GM12878 (cell line): ENCODE results near the gene MCC. TPM values are rescaled to one million over a fixed set of nuclear protein-coding genes. Genes with fewer than 3 reads are reported as not detected.

Source experiments
- ATAC-seq: fragments of 200-7000 bp; cut with Tn5 transposase; 3 replicates; pipeline ENCODE4 v1.9.1; 2020; ENCODE audit warnings: mild to moderate bottlenecking, moderate library complexity
- BruUV-seq: library from RNA; stranded (reverse); fragments of 400-500 nt; replicated peaks from 2 replicates; lab custom pipeline; 2021; lab: Mats Ljungman, UMichigan
- CTCF ChIA-PET: fragments of 300-600 bp; sonication (Branson Sonifier 250); formaldehyde crosslinking; extraction: SDS; loops from one replicate; lab custom pipeline; 2021; ENCODE audit warnings: inconsistent platforms; lab: Yijun Ruan, JAX
- POLR2A ChIA-PET: fragments of 350-600 bp; formaldehyde crosslinking; extraction: SDS; loops from one replicate; lab custom pipeline; 2021; ENCODE audit warnings: inconsistent platforms; lab: Charles Lee
- RAD21 ChIA-PET: fragments of 300-600 bp; sonication (Branson Sonifier 250); formaldehyde crosslinking; loops from one replicate; lab custom pipeline; 2023; ENCODE audit warnings: antibody characterized with exemption; ENCODE audit not compliant: unreplicated experiment; lab: Charles Lee
- SMC1A ChIA-PET: fragments of 300-600 bp; sonication (Branson Sonifier 250); formaldehyde crosslinking; loops from one replicate; lab custom pipeline; 2023; ENCODE audit not compliant: unreplicated experiment, uncharacterized antibody; lab: Charles Lee
- DNase-seq: peaks from one replicate; pipeline ENCODE4 v3.0.0-alpha.2; 2011; ENCODE audit warnings: low read depth, low spot score
- FAIRE-seq: peaks from 3 replicates; lab custom pipeline; 2011; peaks lifted over from hg19 to GRCh38; lab: Jason Lieb, UNC
- H2AFZ ChIP-seq: 2 replicates; pipeline ENCODE4 v1.6.0; 2011; ENCODE audit warnings: low read depth, low read length, control low read depth; ENCODE audit not compliant: control insufficient read depth
- H3K27ac ChIP-seq: 2 replicates; pipeline ENCODE4 v1.5.1; 2011; ENCODE audit warnings: control low read depth; ENCODE audit not compliant: control insufficient read depth, insufficient read depth
- H3K27me3 ChIP-seq, 2 experiments: replicated peaks in 1 of 2; 2 replicates each; pipeline versions ENCODE4 v1.6.0 to v1.6.1; 2011; ENCODE audit warnings: low read length in 1 of 2; ENCODE audit not compliant: control insufficient read depth in 2 of 2, insufficient read depth in 2 of 2
- H3K36me3 ChIP-seq, 2 experiments: 2 replicates each; pipeline ENCODE4 v1.5.1; 2011; ENCODE audit warnings: low read length in 1 of 2; ENCODE audit not compliant: control insufficient read depth in 2 of 2, insufficient read depth in 2 of 2
- H3K4me1 ChIP-seq: 2 replicates; pipeline ENCODE4 v1.6.1; 2011; ENCODE audit warnings: mild to moderate bottlenecking, low read length, moderate library complexity, mixed read lengths; ENCODE audit not compliant: control insufficient read depth, insufficient read depth
- H3K4me2 ChIP-seq: 2 replicates; pipeline ENCODE4 v1.6.0; 2011; ENCODE audit warnings: control low read depth; ENCODE audit not compliant: control insufficient read depth, insufficient read depth
- H3K4me3 ChIP-seq: fragments of 200-600 bp; sonication (generic); 2 replicates; pipeline ENCODE4 v1.5.1; 2016
- H3K79me2 ChIP-seq: 2 replicates; pipeline ENCODE4 v1.6.0; 2011; ENCODE audit warnings: low read length; ENCODE audit not compliant: control insufficient read depth, insufficient read depth
- H3K9ac ChIP-seq: 2 replicates; pipeline ENCODE4 v1.8.0; 2011; ENCODE audit warnings: low read length, control low read depth, mixed read lengths; ENCODE audit not compliant: control insufficient read depth, insufficient read depth
- H3K9me3 ChIP-seq: replicated peaks from 3 replicates; pipeline ENCODE4 v1.5.1; 2011; ENCODE audit warnings: mild to moderate bottlenecking, low read length; ENCODE audit not compliant: control insufficient read depth, insufficient read depth
- H4K20me1 ChIP-seq: 2 replicates; pipeline ENCODE4 v1.6.0; 2011; ENCODE audit not compliant: control insufficient read depth, insufficient read depth
- NFIC ChIP-seq: IDR thresholded peaks from 2 replicates; pipeline ENCODE4 v1.6.1; 2012; ENCODE audit warnings: low read depth, mild to moderate bottlenecking, inconsistent platforms, low read length, moderate library complexity
- PML ChIP-seq: IDR thresholded peaks from 2 replicates; pipeline ENCODE4 v1.6.1; 2012; ENCODE audit warnings: low read length, inconsistent platforms
- SMAD5 ChIP-seq: IDR thresholded peaks from 2 replicates; pipeline ENCODE4 v1.6.1; 2016; ENCODE audit warnings: antibody characterized with exemption, low read depth
- STAT1 ChIP-seq: fragments of 450-650 bp; conservative IDR thresholded peaks from 2 replicates; pipeline ENCODE4 v1.6.1; 2014; ENCODE audit warnings: antibody characterized with exemption, mild to moderate bottlenecking
- WGBS: methylation state at CpG from one replicate; pipeline ENCODE4 v1.1.6; 2016; ENCODE audit warnings: low lambda C conversion rate; ENCODE audit not compliant: insufficient replicate concordance, insufficient coverage; ENCODE audit errors: missing lambda C conversion rate; 5-methylcytosine and 5-hydroxymethylcytosine counted together
- in situ Hi-C: fragments of 300-500 bp; cut with MboI; formaldehyde crosslinking; loops from 9 replicates; pipeline ENCODE4 v1.14.3; 2018; ENCODE audit warnings: mixed read lengths
- intact Hi-C: fragments of 100-400 bp; cut with micrococcal nuclease; formaldehyde crosslinking; loops from one replicate; pipeline ENCODE4 v1.14.2; 2022; ENCODE audit not compliant: unreplicated experiment
- polyA plus RNA-seq, 11 experiments: library from polyadenylated mRNA; depleted of rRNA in 4 of 11; unstranded in 6 of 11; stranded (reverse) in 5 of 11; fragments of >200 nt; fragmentation: Nextera tagmentation in 4 of 11; fragmentation: Illumina TruSeq in 1 of 11; extraction: Ambion mirVana in 4 of 11; extraction: Trizol in 1 of 11; gene quantifications; 1 replicate in 1 of 11; 2 replicates in 10 of 11; pipeline versions ENCODE4 v1.2.1 to v1.2.3, GENCODE V29; 2011 to 2016; ENCODE audit warnings: inconsistent platforms in 2 of 11, missing spikeins in 2 of 11, low read depth in 1 of 11
- total RNA-seq, 4 experiments: library from RNA; depleted of rRNA in 3 of 4; stranded (reverse); fragments of >200 nt in 3 of 4; fragmentation: Illumina TruSeq in 1 of 4; extraction: Trizol in 1 of 4; gene quantifications; 2 replicates each; pipeline versions ENCODE4 v1.2.1 to v1.2.3, GENCODE V29; 2013 to 2021
- TF ChIP-seq, protein P1 (sequence below): fragments of 450-650 bp; formaldehyde crosslinking; IDR thresholded peaks from 2 replicates; pipeline ENCODE4 v1.4.0; 2022; ENCODE audit warnings: mild to moderate bottlenecking, moderate library complexity
- TF ChIP-seq, protein P2 (sequence below): fragments of 450-650 bp; formaldehyde crosslinking; IDR thresholded peaks from 2 replicates; pipeline ENCODE4 v1.5.0; 2022; ENCODE audit warnings: mild to moderate bottlenecking, missing genetic modification characterization

Gene MCC
- total and polyA plus RNA-seq, 10 of the 15 experiments (the other 5 are each of a cell fraction or from before 2014, with no cell fraction given) = 0.03 to 0.86 (median 0.16) TPM

DNA sequence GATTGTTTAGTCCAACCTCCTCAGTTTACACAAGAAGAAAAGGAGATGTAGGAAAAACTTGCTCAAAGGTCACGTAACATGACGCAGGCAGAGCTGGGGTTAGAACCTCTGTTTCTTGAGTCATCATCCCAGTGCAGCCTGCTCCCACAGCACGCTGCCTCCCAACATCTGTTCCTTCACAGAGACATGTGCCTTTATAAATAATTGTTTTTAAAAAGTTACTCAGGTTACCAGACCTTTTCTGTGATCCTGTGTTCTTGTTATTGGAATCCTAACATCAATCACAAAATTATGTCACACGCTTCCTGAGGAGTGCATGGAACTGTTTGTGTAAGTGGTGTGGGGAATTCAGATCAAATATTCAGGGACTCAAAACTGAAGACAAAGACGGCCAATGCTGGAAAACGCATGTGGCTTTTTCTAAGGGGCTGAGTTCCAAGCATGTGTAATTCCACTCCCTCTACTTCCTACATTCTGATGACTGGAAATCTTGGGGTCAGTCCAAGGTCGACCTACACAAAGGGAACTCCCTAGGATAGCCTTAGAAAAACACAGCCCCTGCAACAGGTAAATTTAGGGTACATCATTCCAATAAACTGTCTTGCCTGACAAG, 237.8 kb downstream of the MCC start:
- no peak overlapping the region for H2AFZ ChIP-seq
- ChIA-PET CTCF (no interaction called here), POLR2A (no interaction called here)
- in situ Hi-C loops = no loop called here
- intact Hi-C loops = no loop called here
- H3K9me3 ChIP-seq = no peaks in the 10 kb centered on the region
- TF ChIP-seq, protein P1, sequence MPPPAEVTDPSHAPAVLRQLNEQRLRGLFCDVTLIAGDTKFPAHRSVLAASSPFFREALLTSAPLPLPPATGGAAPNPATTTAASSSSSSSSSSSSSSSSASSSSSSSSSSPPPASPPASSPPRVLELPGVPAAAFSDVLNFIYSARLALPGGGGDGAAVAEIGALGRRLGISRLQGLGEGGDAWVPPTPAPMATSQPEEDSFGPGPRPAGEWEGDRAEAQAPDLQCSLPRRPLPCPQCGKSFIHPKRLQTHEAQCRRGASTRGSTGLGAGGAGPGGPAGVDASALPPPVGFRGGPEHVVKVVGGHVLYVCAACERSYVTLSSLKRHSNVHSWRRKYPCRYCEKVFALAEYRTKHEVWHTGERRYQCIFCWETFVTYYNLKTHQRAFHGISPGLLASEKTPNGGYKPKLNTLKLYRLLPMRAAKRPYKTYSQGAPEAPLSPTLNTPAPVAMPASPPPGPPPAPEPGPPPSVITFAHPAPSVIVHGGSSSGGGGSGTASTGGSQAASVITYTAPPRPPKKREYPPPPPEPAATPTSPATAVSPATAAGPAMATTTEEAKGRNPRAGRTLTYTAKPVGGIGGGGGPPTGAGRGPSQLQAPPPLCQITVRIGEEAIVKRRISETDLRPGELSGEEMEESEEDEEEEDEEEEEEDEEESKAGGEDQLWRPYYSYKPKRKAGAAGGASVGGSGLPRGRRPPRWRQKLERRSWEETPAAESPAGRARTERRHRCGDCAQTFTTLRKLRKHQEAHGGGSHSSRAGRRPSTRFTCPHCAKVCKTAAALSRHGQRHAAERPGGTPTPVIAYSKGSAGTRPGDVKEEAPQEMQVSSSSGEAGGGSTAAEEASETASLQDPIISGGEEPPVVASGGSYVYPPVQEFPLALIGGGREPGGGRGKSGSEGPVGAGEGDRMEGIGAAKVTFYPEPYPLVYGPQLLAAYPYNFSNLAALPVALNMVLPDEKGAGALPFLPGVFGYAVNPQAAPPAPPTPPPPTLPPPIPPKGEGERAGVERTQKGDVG = no peak
- TF ChIP-seq, all 136 proteins: peak for 0
- H3K27ac ChIP-seq = no peak overlapping the region
- H3K27me3 ChIP-seq = no peaks in the 10 kb centered on the region; a peak in 2 of 4 replicates
- no peak overlapping the region for H3K4me3 ChIP-seq
- H3K9ac ChIP-seq = no peak overlapping the region
- ChIA-PET SMC1A (no interaction called here), RAD21 (no interaction called here)
- no TSS peak for BruUV-seq
- no peaks in the 10 kb centered on the region for H3K79me2 ChIP-seq
- ATAC-seq = no peak
- 41% methylated on average over 7 of the region's 7 CpGs for WGBS
- H4K20me1 ChIP-seq = no peaks in the 10 kb centered on the region
- no peaks in the 10 kb centered on the region for H3K36me3 ChIP-seq
- H3K4me2 ChIP-seq = no peak overlapping the region
- no peaks in the 10 kb centered on the region; the same call in 1 of the 2 replicates for H3K4me1 ChIP-seq
- no peak for FAIRE-seq
- no peak for DNase-seq

DNA sequence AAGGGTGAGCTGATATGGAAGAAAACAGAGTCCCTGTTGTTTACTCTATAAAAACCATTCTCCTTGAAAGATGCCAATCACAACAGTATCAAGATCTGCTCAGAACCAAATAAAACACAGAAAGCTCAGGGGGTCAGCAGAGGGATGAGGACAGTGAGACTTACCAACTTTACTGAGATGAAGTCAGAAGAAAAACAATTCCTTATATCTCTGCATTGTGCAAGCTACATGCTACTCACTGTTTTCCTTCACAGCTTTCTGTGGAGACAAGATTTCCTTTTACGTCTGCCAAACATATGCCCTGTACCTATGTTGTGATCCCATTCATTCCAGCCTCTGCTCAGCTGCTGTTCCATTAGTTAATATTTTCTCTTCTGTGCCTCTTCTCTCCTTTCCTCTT, 239.0 kb downstream of the MCC start:
- H4K20me1 ChIP-seq = no peaks in the 10 kb centered on the region
- no peak overlapping the region for H3K4me3 ChIP-seq
- H3K36me3 ChIP-seq = no peaks in the 10 kb centered on the region
- H3K4me2 ChIP-seq = no peak overlapping the region
- H3K79me2 ChIP-seq = no peaks in the 10 kb centered on the region
- no peak for ATAC-seq
- no TSS peak for BruUV-seq
- no peak for FAIRE-seq
- no peaks in the 10 kb centered on the region; the same call in 1 of the 2 replicates for H3K4me1 ChIP-seq
- DNase-seq = no peak
- no peaks in the 10 kb centered on the region; a peak in 2 of 4 replicates for H3K27me3 ChIP-seq
- intact Hi-C loops = no loop called here
- in situ Hi-C loops = no loop called here
- H2AFZ ChIP-seq = no peak overlapping the region
- ChIA-PET RAD21 (no interaction called here), SMC1A (interaction anchor here (1.1 kb wide), 1 partner anchor 11 kb away, joined by 3 read pairs; no protein-coding TSS in a partner anchor), CTCF (no interaction called here), POLR2A (no interaction called here)
- no peak overlapping the region for H3K27ac ChIP-seq
- H3K9ac ChIP-seq = no peak overlapping the region
- 82% methylated on average over 1 of the region's 1 CpG for WGBS
- TF ChIP-seq, protein P2, sequence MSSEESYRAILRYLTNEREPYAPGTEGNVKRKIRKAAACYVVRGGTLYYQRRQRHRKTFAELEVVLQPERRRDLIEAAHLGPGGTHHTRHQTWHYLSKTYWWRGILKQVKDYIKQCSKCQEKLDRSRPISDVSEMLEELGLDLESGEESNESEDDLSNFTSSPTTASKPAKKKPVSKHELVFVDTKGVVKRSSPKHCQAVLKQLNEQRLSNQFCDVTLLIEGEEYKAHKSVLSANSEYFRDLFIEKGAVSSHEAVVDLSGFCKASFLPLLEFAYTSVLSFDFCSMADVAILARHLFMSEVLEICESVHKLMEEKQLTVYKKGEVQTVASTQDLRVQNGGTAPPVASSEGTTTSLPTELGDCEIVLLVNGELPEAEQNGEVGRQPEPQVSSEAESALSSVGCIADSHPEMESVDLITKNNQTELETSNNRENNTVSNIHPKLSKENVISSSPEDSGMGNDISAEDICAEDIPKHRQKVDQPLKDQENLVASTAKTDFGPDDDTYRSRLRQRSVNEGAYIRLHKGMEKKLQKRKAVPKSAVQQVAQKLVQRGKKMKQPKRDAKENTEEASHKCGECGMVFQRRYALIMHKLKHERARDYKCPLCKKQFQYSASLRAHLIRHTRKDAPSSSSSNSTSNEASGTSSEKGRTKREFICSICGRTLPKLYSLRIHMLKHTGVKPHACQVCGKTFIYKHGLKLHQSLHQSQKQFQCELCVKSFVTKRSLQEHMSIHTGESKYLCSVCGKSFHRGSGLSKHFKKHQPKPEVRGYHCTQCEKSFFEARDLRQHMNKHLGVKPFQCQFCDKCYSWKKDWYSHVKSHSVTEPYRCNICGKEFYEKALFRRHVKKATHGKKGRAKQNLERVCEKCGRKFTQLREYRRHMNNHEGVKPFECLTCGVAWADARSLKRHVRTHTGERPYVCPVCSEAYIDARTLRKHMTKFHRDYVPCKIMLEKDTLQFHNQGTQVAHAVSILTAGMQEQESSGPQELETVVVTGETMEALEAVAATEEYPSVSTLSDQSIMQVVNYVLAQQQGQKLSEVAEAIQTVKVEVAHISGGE (CRISPR knock-in tag) = no peak
- no peak for TF ChIP-seq SMAD5
- no peak for TF ChIP-seq NFIC
- TF ChIP-seq PML = no peak
- no peak for TF ChIP-seq STAT1
- H3K9me3 ChIP-seq = no peaks in the 10 kb centered on the region
